ENCODE data around the gene LAG3.

- TF ChIP-seq CTCF (conservative IDR thresholded peaks at IDR 0.05; ENCODE audit: low read depth, low read length) (no peak), EZH2 (IDR thresholded peaks at IDR 0.05; ENCODE audit: borderline replicate concordance, low read depth, low read length, poor library complexity, severe bottlenecking) (no peak)
Observed at GRCh38 chr12:6723607-6724408, 48.5 kb upstream of the LAG3 start, which contains the start of gene COPS7A.

Measured in A673 (cell line).